GM21723 (cell line): ENCODE measurements around the gene NDUFS1.
"Not testable (repeated sequence)": the region's sequence is repeated elsewhere in the genome, so short reads cannot be mapped to it uniquely, and the experiment has no call there.

ENCODE experiments used
- ATAC-seq: cut with Tn5 transposase; IDR thresholded peaks from one replicate; pipeline ENCODE4 v1.9.1; 2021; ENCODE audit warnings: mild to moderate bottlenecking, moderate library complexity; ENCODE audit not compliant: unreplicated experiment

Gene NDUFS1

GRCh38 chr2:206105541-206105940, 53.7 kb downstream of the NDUFS1 start:
- no peak for ATAC-seq

GRCh38 chr2:206105038-206105437, 54.2 kb downstream of the NDUFS1 start:
- no peak for ATAC-seq

GRCh38 chr2:206098872-206099271, 60.4 kb downstream of the NDUFS1 start:
- not testable (repeated sequence) for ATAC-seq

GRCh38 chr2:206098471-206098870, 60.8 kb downstream of the NDUFS1 start:
- ATAC-seq, result no peak

GRCh38 chr2:206096876-206097275, 62.4 kb downstream of the NDUFS1 start:
- ATAC-seq, result no peak

GRCh38 chr2:206095536-206096332, 63.5 kb downstream of the NDUFS1 start:
- ATAC-seq, result no peak

- ATAC-seq, result no peak
Observed at GRCh38 chr2:206092297-206092696, 66.9 kb downstream of the NDUFS1 start.

- no peak for ATAC-seq
Observed at GRCh38 chr2:206088248-206088647, 71.0 kb downstream of the NDUFS1 start.

GRCh38 chr2:206086716-206087350, 72.4 kb downstream of the NDUFS1 start:
- no peak for ATAC-seq

GRCh38 chr2:206085742-206086445, 73.3 kb downstream of the NDUFS1 start, which contains the start of gene INO80D:
INO80D (minus strand) TSS chr2:206086174; CDS start chr2:206063016, 23,158 bp downstream.
- ATAC-seq, result peak; percentile 81

GRCh38 chr2:206084870-206085741, 74.1 kb downstream of the NDUFS1 start:
- peak; percentile 32 for ATAC-seq

- no peak for ATAC-seq
Observed at GRCh38 chr2:206084439-206084869, 74.8 kb downstream of the NDUFS1 start.

- ATAC-seq, result no peak
Observed at GRCh38 chr2:206083602-206084438, 75.4 kb downstream of the NDUFS1 start.

GRCh38 chr2:206082298-206082843, 76.9 kb downstream of the NDUFS1 start:
- no peak for ATAC-seq

- ATAC-seq, result no peak
Observed at GRCh38 chr2:206080927-206081326, 78.3 kb downstream of the NDUFS1 start.

- ATAC-seq, result no peak
Observed at GRCh38 chr2:206079699-206080465, 79.4 kb downstream of the NDUFS1 start.

- ATAC-seq, result not testable (repeated sequence)
Observed at GRCh38 chr2:206077879-206078278, 81.4 kb downstream of the NDUFS1 start.

GRCh38 chr2:206075113-206075512, 84.1 kb downstream of the NDUFS1 start:
- ATAC-seq, result no peak

GRCh38 chr2:206071807-206072206, 87.4 kb downstream of the NDUFS1 start:
- no peak for ATAC-seq
